OCI-LY1 (cell line): Measurements from ENCODE around the gene METTL22.

Experiments
- H2AFZ ChIP-seq: fragments of 200-600 bp; sonication (generic), shearing (Covaris generic); 2 replicates; pipeline ENCODE4 v1.6.0; 2014; ENCODE audit warnings: antibody characterized with exemption, mild to moderate bottlenecking, low read length
- H3F3A ChIP-seq: fragments of 200-600 bp; sonication (generic), shearing (Covaris generic); 2 replicates; pipeline ENCODE4 v1.6.0; 2014; ENCODE audit warnings: mild to moderate bottlenecking, antibody characterized with exemption, low read length, moderate library complexity; ENCODE audit not compliant: insufficient read depth
- H3K27ac ChIP-seq: fragments of 200-600 bp; sonication (generic); 2 replicates; pipeline ENCODE4 v1.5.1; 2014; ENCODE audit warnings: low read length, mixed run types, mild to moderate bottlenecking, low read depth; ENCODE audit not compliant: poor library complexity, severe bottlenecking
- H3K27me3 ChIP-seq: fragments of 200-600 bp; sonication (generic); 2 replicates; pipeline ENCODE4 v1.6.0; 2014; ENCODE audit warnings: antibody characterized with exemption, mild to moderate bottlenecking, low read length, moderate library complexity; ENCODE audit not compliant: insufficient read depth
- H3K36me3 ChIP-seq: fragments of 200-600 bp; sonication (generic); 2 replicates; pipeline ENCODE4 v1.6.1; 2014; ENCODE audit warnings: mild to moderate bottlenecking, antibody characterized with exemption, low read length, moderate library complexity, mixed read lengths; ENCODE audit not compliant: insufficient read depth
- H3K4me1 ChIP-seq: fragments of 200-600 bp; sonication (generic); 2 replicates; pipeline ENCODE4 v1.5.1; 2014; ENCODE audit warnings: mild to moderate bottlenecking, low read length, moderate library complexity; ENCODE audit not compliant: insufficient read depth, severe bottlenecking
- H3K4me2 ChIP-seq: fragments of 200-600 bp; sonication (generic), shearing (Covaris generic); 2 replicates; pipeline ENCODE4 v1.6.1; 2014; ENCODE audit warnings: low read length
- H3K4me3 ChIP-seq: fragments of 200-600 bp; sonication (generic); 2 replicates; pipeline ENCODE4 v1.5.1; 2014; ENCODE audit warnings: low read length, low read depth, mild to moderate bottlenecking, mixed read lengths; ENCODE audit not compliant: poor library complexity, severe bottlenecking
- H3K79me2 ChIP-seq: fragments of 200-600 bp; shearing (Covaris generic); 2 replicates; pipeline ENCODE4 v1.6.1; 2016; ENCODE audit warnings: mixed run types, low read length, mixed read lengths; ENCODE audit not compliant: insufficient read depth
- H3K9ac ChIP-seq: fragments of 200-600 bp; sonication (generic), shearing (Covaris generic); 2 replicates; pipeline ENCODE4 v1.6.1; 2014; ENCODE audit warnings: mild to moderate bottlenecking, low read length, mixed read lengths
- H3K9me2 ChIP-seq: fragments of 200-600 bp; sonication (generic), shearing (Covaris generic); 2 replicates; pipeline ENCODE4 v1.6.1; 2014; ENCODE audit warnings: low read depth, mild to moderate bottlenecking, low read length, mixed read lengths
- H3K9me3 ChIP-seq: fragments of 200-600 bp; shearing (Covaris generic); 2 replicates; pipeline ENCODE4 v1.6.1; 2014; ENCODE audit warnings: low read length, mixed read lengths
- H4K20me1 ChIP-seq: fragments of 200-600 bp; sonication (generic), shearing (Covaris generic); 2 replicates; pipeline ENCODE4 v1.6.0; 2016; ENCODE audit warnings: mild to moderate bottlenecking, low read length; ENCODE audit not compliant: insufficient read depth
- EZH2 ChIP-seq: fragments of 200-600 bp; sonication (generic), shearing (Covaris generic); IDR thresholded peaks from 2 replicates; pipeline ENCODE4 v1.8.0; 2017; ENCODE audit warnings: borderline replicate concordance, mixed run types, mild to moderate bottlenecking, antibody characterized with exemption, low read length, moderate library complexity, mixed read lengths
- TF ChIP-seq, protein P1 (sequence below): fragments of 200-600 bp; sonication (generic), shearing (Covaris generic); IDR thresholded peaks from 2 replicates; pipeline ENCODE4 v1.5.1; 2017; ENCODE audit warnings: mild to moderate bottlenecking, antibody characterized with exemption, low read length, moderate library complexity, mixed read lengths

Gene METTL22

GRCh38 chr16:8655184-8655717, 33.8 kb downstream of the METTL22 start:
- Histone ChIP-seq H3K36me3 (no peaks in the 10 kb centered on the region), H3K9me3 (no peaks in the 10 kb centered on the region), H3K4me3 (no peak overlapping the region), H2AFZ (no peak overlapping the region), H4K20me1 (no peaks in the 10 kb centered on the region), H3K79me2 (no peaks in the 10 kb centered on the region), H3K27ac (no peak overlapping the region), H3F3A (no peaks in the 10 kb centered on the region), H3K4me1 (no peaks in the 10 kb centered on the region), H3K9ac (no peak overlapping the region), H3K9me2 (no peaks in the 10 kb centered on the region), H3K4me2 (no peak overlapping the region), H3K27me3 (0 out of 2 replicates have a peak, but pooled peaks cover 4% of the 10 kb centered on the region)
- TF ChIP-seq EZH2 = no peak
- TF ChIP-seq, protein P1, sequence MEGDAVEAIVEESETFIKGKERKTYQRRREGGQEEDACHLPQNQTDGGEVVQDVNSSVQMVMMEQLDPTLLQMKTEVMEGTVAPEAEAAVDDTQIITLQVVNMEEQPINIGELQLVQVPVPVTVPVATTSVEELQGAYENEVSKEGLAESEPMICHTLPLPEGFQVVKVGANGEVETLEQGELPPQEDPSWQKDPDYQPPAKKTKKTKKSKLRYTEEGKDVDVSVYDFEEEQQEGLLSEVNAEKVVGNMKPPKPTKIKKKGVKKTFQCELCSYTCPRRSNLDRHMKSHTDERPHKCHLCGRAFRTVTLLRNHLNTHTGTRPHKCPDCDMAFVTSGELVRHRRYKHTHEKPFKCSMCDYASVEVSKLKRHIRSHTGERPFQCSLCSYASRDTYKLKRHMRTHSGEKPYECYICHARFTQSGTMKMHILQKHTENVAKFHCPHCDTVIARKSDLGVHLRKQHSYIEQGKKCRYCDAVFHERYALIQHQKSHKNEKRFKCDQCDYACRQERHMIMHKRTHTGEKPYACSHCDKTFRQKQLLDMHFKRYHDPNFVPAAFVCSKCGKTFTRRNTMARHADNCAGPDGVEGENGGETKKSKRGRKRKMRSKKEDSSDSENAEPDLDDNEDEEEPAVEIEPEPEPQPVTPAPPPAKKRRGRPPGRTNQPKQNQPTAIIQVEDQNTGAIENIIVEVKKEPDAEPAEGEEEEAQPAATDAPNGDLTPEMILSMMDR = peak; percentile 73

DNA sequence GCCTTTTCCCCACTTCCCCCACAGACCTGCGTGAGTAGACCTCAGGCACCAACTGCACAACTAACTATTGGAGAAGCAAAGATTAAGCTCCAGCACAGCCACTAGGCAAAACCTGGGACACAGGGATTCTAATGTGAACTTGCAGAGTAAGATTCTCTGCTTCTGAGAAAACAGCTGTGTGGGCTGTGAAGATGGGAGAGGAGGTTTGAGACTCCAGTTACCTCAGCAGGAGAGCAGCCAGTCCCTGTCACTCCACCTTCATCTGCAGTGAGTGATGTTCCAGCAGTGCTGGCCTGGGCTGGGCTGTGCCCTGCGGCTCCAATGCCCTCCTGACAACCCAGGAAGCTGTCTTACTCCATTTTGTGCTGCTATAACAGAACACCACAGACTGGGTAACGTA, 34.9 kb downstream of the METTL22 start:
- Histone ChIP-seq H3K27me3 (0 out of 2 replicates have a peak, but pooled peaks cover 4% of the 10 kb centered on the region), H3K9me2 (no peaks in the 10 kb centered on the region), H3K79me2 (no peaks in the 10 kb centered on the region), H2AFZ (no peak overlapping the region), H3K9me3 (no peaks in the 10 kb centered on the region), H3K4me3 (no peak overlapping the region), H4K20me1 (no peaks in the 10 kb centered on the region), H3F3A (no peaks in the 10 kb centered on the region), H3K9ac (no peak overlapping the region), H3K27ac (no peak overlapping the region), H3K4me1 (no peaks in the 10 kb centered on the region), H3K36me3 (no peaks in the 10 kb centered on the region), H3K4me2 (no peak overlapping the region)
- TF ChIP-seq, protein P1 = no peak
- no peak for TF ChIP-seq EZH2

- no peaks in the 10 kb centered on the region for H3K36me3 ChIP-seq
- H3F3A ChIP-seq = no peaks in the 10 kb centered on the region
- H3K9ac ChIP-seq = no peak overlapping the region
- H3K79me2 ChIP-seq = no peaks in the 10 kb centered on the region
- 0 out of 2 replicates have a peak, but pooled peaks cover 4% of the 10 kb centered on the region for H3K27me3 ChIP-seq
- H3K27ac ChIP-seq = no peak overlapping the region
- no peaks in the 10 kb centered on the region for H3K4me1 ChIP-seq
- TF ChIP-seq, protein P1 = peak; percentile 73
- TF ChIP-seq EZH2 = no peak
- H3K9me2 ChIP-seq = no peaks in the 10 kb centered on the region
- no peak overlapping the region for H2AFZ ChIP-seq
- no peak overlapping the region for H3K4me2 ChIP-seq
- no peaks in the 10 kb centered on the region for H3K9me3 ChIP-seq
- no peak overlapping the region for H3K4me3 ChIP-seq
- no peaks in the 10 kb centered on the region for H4K20me1 ChIP-seq
Measured at GRCh38 chr16:8660841-8661301, 39.4 kb downstream of the METTL22 start.
